CD4-positive, alpha-beta T cell treated with Interferon gamma for 1 hour (primary cell): Measurements from ENCODE around the gene SDK1.

Experiments used
- DNase-seq: peaks from one replicate; pipeline ENCODE4 v3.0.0-alpha.2; 2020

The SDK1 gene

GRCh38 chr7:3964980-3965606 is 664.0 kb downstream of the SDK1 start:
- no peak for DNase-seq

GRCh38 chr7:3965794-3966395 is 664.8 kb downstream of the SDK1 start:
- DNase-seq, result no peak

GRCh38 chr7:3968234-3968633 is 667.2 kb downstream of the SDK1 start:
- no peak for DNase-seq

GRCh38 chr7:3969286-3969685 is 668.2 kb downstream of the SDK1 start:
- DNase-seq, result no peak

GRCh38 chr7:3971323-3971722 is 670.3 kb downstream of the SDK1 start:
- DNase-seq, result no peak

GRCh38 chr7:3973264-3973663 is 672.2 kb downstream of the SDK1 start:
- no peak for DNase-seq

- DNase-seq, result no peak
Measured at GRCh38 chr7:3974329-3974728, 673.3 kb downstream of the SDK1 start.

GRCh38 chr7:3975371-3975770 is 674.3 kb downstream of the SDK1 start:
- DNase-seq, result no peak

GRCh38 chr7:3977391-3977790 is 676.3 kb downstream of the SDK1 start:
- no peak for DNase-seq

- DNase-seq, result no peak
Measured at GRCh38 chr7:3978839-3979238, 677.8 kb downstream of the SDK1 start.

- DNase-seq, result no peak
Measured at GRCh38 chr7:3979611-3980299, 678.7 kb downstream of the SDK1 start.

GRCh38 chr7:3980300-3980643 is 679.2 kb downstream of the SDK1 start:
- DNase-seq, result no peak

- DNase-seq, result no peak
Measured at GRCh38 chr7:3981281-3981680, 680.2 kb downstream of the SDK1 start.

GRCh38 chr7:3984456-3984855 is 683.4 kb downstream of the SDK1 start:
- no peak for DNase-seq

- no peak for DNase-seq
Measured at GRCh38 chr7:3986927-3987326, 685.9 kb downstream of the SDK1 start.

- no peak for DNase-seq
Measured at GRCh38 chr7:3987426-3987927, 686.4 kb downstream of the SDK1 start.

GRCh38 chr7:3989723-3990122 is 688.7 kb downstream of the SDK1 start:
- no peak for DNase-seq

GRCh38 chr7:3991731-3992231 is 690.7 kb downstream of the SDK1 start:
- DNase-seq, result no peak

GRCh38 chr7:3992841-3993240 is 691.8 kb downstream of the SDK1 start:
- no peak for DNase-seq

GRCh38 chr7:3994764-3995163 is 693.7 kb downstream of the SDK1 start:
- no peak for DNase-seq

GRCh38 chr7:3995187-3995586 is 694.1 kb downstream of the SDK1 start:
- no peak for DNase-seq

- no peak for DNase-seq
Measured at GRCh38 chr7:3998060-3998459, 697.0 kb downstream of the SDK1 start.

GRCh38 chr7:4000139-4000538 is 699.1 kb downstream of the SDK1 start:
- no peak for DNase-seq

- no peak for DNase-seq
Measured at GRCh38 chr7:4000934-4001333, 699.9 kb downstream of the SDK1 start.
